DND-41 (cell line): ENCODE data around the gene WDFY3.

Source experiments
- ATAC-seq: fragments of 200-7000 bp; cut with Tn5 transposase; 3 replicates; pipeline ENCODE4 v1.9.1; 2021; ENCODE audit warnings: low read depth; ENCODE audit not compliant: insufficient read depth
- DNase-seq: peaks from one replicate; pipeline ENCODE4 v3.0.0-alpha.2; 2020
- H2AFZ ChIP-seq: 2 replicates; pipeline ENCODE4 v1.6.0; 2012; ENCODE audit warnings: low read depth, low read length
- H3K27ac ChIP-seq: 2 replicates; pipeline ENCODE4 v1.5.1; 2012; ENCODE audit warnings: low read length, inconsistent platforms
- H3K27me3 ChIP-seq: fragments of 200-600 bp; sonication (generic); 2 replicates; pipeline ENCODE4 v1.6.0; 2012; ENCODE audit warnings: low read length, mild to moderate bottlenecking, inconsistent platforms; ENCODE audit not compliant: insufficient read depth, poor library complexity
- H3K36me3 ChIP-seq: 2 replicates; pipeline ENCODE4 v1.5.1; 2012; ENCODE audit warnings: low read length, inconsistent platforms; ENCODE audit not compliant: insufficient read depth
- H3K4me1 ChIP-seq: 2 replicates; pipeline ENCODE4 v1.5.1; 2012; ENCODE audit warnings: mild to moderate bottlenecking, low read length; ENCODE audit not compliant: insufficient read depth
- H3K4me2 ChIP-seq: 2 replicates; pipeline ENCODE4 v1.6.0; 2012; ENCODE audit warnings: mild to moderate bottlenecking, moderate library complexity, low read length, inconsistent platforms; ENCODE audit not compliant: insufficient read depth
- H3K4me3 ChIP-seq, 2 experiments: fragments of 200-600 bp in 1 of 2; shearing (Covaris generic) in 1 of 2; 2 replicates each; pipeline ENCODE4 v1.5.1; 2012 to 2016; ENCODE audit warnings: inconsistent platforms in 2 of 2, low read length in 2 of 2, mild to moderate bottlenecking in 2 of 2, low read depth in 1 of 2, moderate library complexity in 1 of 2
- H3K79me2 ChIP-seq: 2 replicates; pipeline ENCODE4 v1.6.0; 2012; ENCODE audit warnings: low read length, inconsistent platforms; ENCODE audit not compliant: insufficient read depth
- H3K9ac ChIP-seq: 2 replicates; pipeline ENCODE4 v1.6.0; 2012; ENCODE audit warnings: low read depth, mild to moderate bottlenecking, inconsistent platforms, low read length, moderate library complexity
- H3K9me3 ChIP-seq: 2 replicates; pipeline ENCODE4 v1.5.1; 2012; ENCODE audit warnings: low read length, moderate library complexity, mild to moderate bottlenecking, inconsistent platforms; ENCODE audit not compliant: insufficient read depth, severe bottlenecking
- H4K20me1 ChIP-seq: 2 replicates; pipeline ENCODE4 v1.6.0; 2012; ENCODE audit warnings: low read length; ENCODE audit not compliant: insufficient read depth
- CTCF ChIP-seq: IDR thresholded peaks from 2 replicates; pipeline ENCODE4 v1.5.1; 2012; ENCODE audit warnings: borderline replicate concordance, low read length, moderate library complexity, mild to moderate bottlenecking; ENCODE audit not compliant: poor library complexity, severe bottlenecking; ENCODE audit errors: extremely low read depth
- EZH2 ChIP-seq: IDR thresholded peaks from 3 replicates; pipeline ENCODE4 v1.6.1; 2012; ENCODE audit warnings: borderline replicate concordance, low read depth, mild to moderate bottlenecking, moderate library complexity, low read length, inconsistent platforms; ENCODE audit not compliant: severe bottlenecking

WDFY3 gene

GRCh38 chr4:84965553-84966381 is 723 bp downstream of the WDFY3 start:
- Histone ChIP-seq H3K27ac (no peak overlapping the region), H3K4me3 (no peak overlapping the region)

GRCh38 chr4:84964995-84965552 is 1.4 kb downstream of the WDFY3 start:
- ATAC-seq: no peak
- Histone ChIP-seq H4K20me1 (no peaks in the 10 kb centered on the region), H3K4me1 (no peaks in the 10 kb centered on the region), H3K9me3 (no peaks in the 10 kb centered on the region), H3K9ac (no peak overlapping the region), H3K79me2 (no peaks in the 10 kb centered on the region), H3K4me2 (no peak overlapping the region), H2AFZ (no peak overlapping the region), H3K36me3 (no peaks in the 10 kb centered on the region), H3K4me3 (no peak overlapping the region), H3K27me3 (no peaks in the 10 kb centered on the region), H3K27ac (no peak overlapping the region)
- TF ChIP-seq CTCF (no peak), EZH2 (no peak)
- no peak for DNase-seq

More at GRCh38 chr4:84965553-84966381, 723 bp downstream of the WDFY3 start:
- DNase-seq: no peak
- H3K36me3 ChIP-seq: no peaks in the 10 kb centered on the region
- H3K27me3 ChIP-seq: no peaks in the 10 kb centered on the region
- no peaks in the 10 kb centered on the region for H4K20me1 ChIP-seq
- H2AFZ ChIP-seq: no peak overlapping the region
- no peaks in the 10 kb centered on the region for H3K4me1 ChIP-seq
- H3K4me2 ChIP-seq: no peak overlapping the region
- no peak for ATAC-seq
- no peaks in the 10 kb centered on the region for H3K79me2 ChIP-seq
- TF ChIP-seq CTCF (no peak), EZH2 (no peak)
- H3K9ac ChIP-seq: no peak overlapping the region
- H3K9me3 ChIP-seq: no peaks in the 10 kb centered on the region

- no peaks in the 10 kb centered on the region for H3K36me3 ChIP-seq
- H3K4me2 ChIP-seq: no peak overlapping the region
- no peak overlapping the region for H3K4me3 ChIP-seq
- no peaks in the 10 kb centered on the region for H4K20me1 ChIP-seq
- DNase-seq (no peak), ATAC-seq (no peak)
- H3K27me3 ChIP-seq: no peaks in the 10 kb centered on the region
- H3K4me1 ChIP-seq: no peaks in the 10 kb centered on the region
- H3K27ac ChIP-seq: no peak overlapping the region
- H2AFZ ChIP-seq: no peak overlapping the region
- no peaks in the 10 kb centered on the region for H3K9me3 ChIP-seq
- H3K9ac ChIP-seq: no peak overlapping the region
- H3K79me2 ChIP-seq: no peaks in the 10 kb centered on the region
- TF ChIP-seq EZH2 (no peak), CTCF (no peak)
Observed at GRCh38 chr4:84962102-84962501, 4.4 kb downstream of the WDFY3 start.
